GM12874 (cell line): ENCODE results near the gene KCNQ1.

ENCODE experiments used
- CTCF ChIP-seq: IDR thresholded peaks from 2 replicates; pipeline ENCODE4 v1.5.1; 2011; ENCODE audit warnings: low read depth, mild to moderate bottlenecking, control low read depth, low read length, moderate library complexity; ENCODE audit not compliant: insufficient read depth

The KCNQ1 gene

DNA sequence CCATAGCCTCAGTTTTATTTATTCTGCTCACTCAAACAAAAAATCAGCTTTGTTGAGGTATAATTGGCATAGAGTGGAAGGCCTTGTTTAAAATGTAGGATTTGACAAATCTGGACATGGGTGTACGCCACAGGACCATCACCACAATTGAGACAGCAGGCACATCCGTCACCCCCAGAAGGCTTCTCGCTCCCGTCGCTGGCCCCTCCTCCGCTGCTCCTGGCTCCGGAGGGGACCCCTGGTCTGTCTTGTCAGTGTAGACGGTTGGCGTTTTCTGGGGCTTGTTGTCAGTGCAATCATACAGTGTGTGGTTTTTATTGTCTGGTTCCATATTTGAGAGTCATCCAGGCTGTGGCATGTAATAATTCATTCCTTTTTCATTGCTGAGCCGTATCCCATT, 97.6 kb downstream of the KCNQ1 start:
- TF ChIP-seq CTCF: no peak

- TF ChIP-seq CTCF: no peak
Measured at GRCh38 chr11:2547806-2548205, 103.0 kb downstream of the KCNQ1 start.

DNA sequence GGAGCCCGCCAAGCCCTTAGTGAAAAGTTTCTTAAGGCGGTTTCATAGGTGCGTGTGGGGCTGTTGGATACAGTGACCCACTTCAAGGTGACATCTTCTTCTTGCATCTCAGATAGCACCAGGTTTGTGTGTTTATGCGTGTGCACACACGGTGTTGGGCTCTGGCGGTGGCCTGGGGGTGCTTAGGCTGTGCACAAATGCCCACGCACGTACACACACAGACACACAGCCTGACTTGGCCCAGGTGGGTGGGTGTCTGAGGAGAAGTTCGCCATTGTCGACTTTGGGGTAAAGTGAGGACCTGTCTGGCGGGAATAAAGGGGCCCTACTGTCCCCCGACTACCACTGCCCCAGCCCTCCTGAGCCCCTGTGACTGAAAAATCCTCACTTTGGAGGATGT, 103.8 kb downstream of the KCNQ1 start:
- TF ChIP-seq CTCF: no peak

GRCh38 chr11:2549080-2549479, 104.3 kb downstream of the KCNQ1 start:
- no peak for TF ChIP-seq CTCF

- TF ChIP-seq CTCF: no peak
Measured at GRCh38 chr11:2549491-2549875, 104.7 kb downstream of the KCNQ1 start.

- TF ChIP-seq CTCF: no peak
Measured at GRCh38 chr11:2549876-2550605, 105.2 kb downstream of the KCNQ1 start.

DNA sequence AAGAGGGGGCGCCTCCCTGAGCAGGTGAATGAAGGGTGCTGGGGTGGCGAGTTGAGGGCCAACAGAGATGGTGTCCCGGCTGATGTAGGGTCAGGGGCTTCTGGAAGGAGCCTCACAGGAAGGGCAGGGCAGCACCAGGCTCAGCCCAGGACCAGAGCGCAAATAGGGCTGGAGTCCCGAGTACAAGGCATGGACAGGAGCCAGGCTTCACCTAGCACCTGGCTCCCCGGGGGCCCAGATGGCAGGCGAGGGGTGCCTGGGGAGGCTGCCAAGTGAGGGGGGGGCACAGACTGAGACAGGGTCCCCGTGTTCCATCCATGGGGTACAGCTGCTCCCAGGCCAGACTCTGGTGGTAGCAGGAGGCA, 105.8 kb downstream of the KCNQ1 start:
- no peak for TF ChIP-seq CTCF
